ENCODE data around the gene FAM120C. TPM values are rescaled to one million over a fixed set of nuclear protein-coding genes. Genes with fewer than 3 reads are reported as not detected.
A peak's percentile ranks its signal among the peaks of the same experiment; 100 is the strongest.

FAM120C gene
- polyA plus RNA-seq (2011; rRNA removed): 4.2 and 4.7 TPM in 2 replicates
- 12.7 and 13.4 TPM in 2 replicates for polyA minus RNA-seq (2011; rRNA and poly(A)+ RNA removed)

GRCh38 chrX:54182864-54183613, at the start of gene FAM120C:
Gene FAM120C (minus strand): TSS chrX:54183254. CDS start chrX:54183198, 56 bp downstream.
- ChIA-PET CTCF (no interaction called here), POLR2A (interaction anchor here (0.5 to 0.9 kb wide), 3 partner anchors 9 to 257 kb away, joined by 3 to 6 read pairs (median 4); partner anchors contain the start of gene TSR2)
- no peak for TF ChIP-seq CTCF (IDR thresholded peaks at IDR 0.05; ENCODE audit: low read depth, low read length)
- DNase-seq (ENCODE audit: low read depth, low spot score): peak; percentile 23
- peak within 1 kb of the TSS; percentile 82 for H3K27ac ChIP-seq (ENCODE audit: low read depth, low read length)
- H3K9me3 ChIP-seq (ENCODE audit: control insufficient read depth, insufficient read depth, low read length): no peaks in the 10 kb centered on the region
- H3K4me3 ChIP-seq (ENCODE audit: low read depth, low read length): peak within 1 kb of the TSS; percentile 65
- no peaks in the 10 kb centered on the region for H3K27me3 ChIP-seq (ENCODE audit: control insufficient read depth, insufficient read depth, low read length)

GRCh38 chrX:54230435-54231148, 47.5 kb upstream of the FAM120C start:
- POLR2A ChIA-PET: interaction anchor here (1.2 kb wide), 1 partner anchor 186 kb away, joined by 4 read pairs; the partner anchor contains the start of gene PHF8
- no peak for DNase-seq (ENCODE audit: low read depth, low spot score)

GRCh38 chrX:54223581-54223980, 40.5 kb upstream of the FAM120C start:
- H3K9me3 ChIP-seq (ENCODE audit: control insufficient read depth, insufficient read depth, low read length): no peaks in the 10 kb centered on the region
- ChIA-PET POLR2A (no interaction called here), CTCF (no interaction called here)
- TF ChIP-seq CTCF (IDR thresholded peaks at IDR 0.05; ENCODE audit: low read depth, low read length): no peak
- DNase-seq (ENCODE audit: low read depth, low spot score): no peak
- no peaks in the 10 kb centered on the region for H3K27me3 ChIP-seq (ENCODE audit: control insufficient read depth, insufficient read depth, low read length)
- H3K4me3 ChIP-seq (ENCODE audit: low read depth, low read length): no peak overlapping the region
- no peak overlapping the region for H3K27ac ChIP-seq (ENCODE audit: low read depth, low read length)

More at GRCh38 chrX:54230435-54231148, 47.5 kb upstream of the FAM120C start:
- peak overlapping the region; percentile 57 for H3K27ac ChIP-seq (ENCODE audit: low read depth, low read length)
- TF ChIP-seq CTCF (IDR thresholded peaks at IDR 0.05; ENCODE audit: low read depth, low read length): no peak
- CTCF ChIA-PET: no interaction called here
- no peaks in the 10 kb centered on the region for H3K9me3 ChIP-seq (ENCODE audit: control insufficient read depth, insufficient read depth, low read length)
- H3K4me3 ChIP-seq (ENCODE audit: low read depth, low read length): no peak overlapping the region
- H3K27me3 ChIP-seq (ENCODE audit: control insufficient read depth, insufficient read depth, low read length): no peaks in the 10 kb centered on the region

- no peak for DNase-seq (ENCODE audit: low read depth, low spot score)
- no peak for TF ChIP-seq CTCF (IDR thresholded peaks at IDR 0.05; ENCODE audit: low read depth, low read length)
- Histone ChIP-seq H3K4me3 (ENCODE audit: low read depth, low read length) (no peak overlapping the region), H3K27ac (ENCODE audit: low read depth, low read length) (no peak overlapping the region), H3K27me3 (ENCODE audit: control insufficient read depth, insufficient read depth, low read length) (no peaks in the 10 kb centered on the region), H3K9me3 (ENCODE audit: control insufficient read depth, insufficient read depth, low read length) (no peaks in the 10 kb centered on the region; the same call in 1 of the 2 replicates)
- ChIA-PET CTCF (no interaction called here), POLR2A (no interaction called here)
These were observed 30.5 kb upstream of the FAM120C start for GRCh38 chrX:54213603-54214002.

- Histone ChIP-seq H3K27me3 (ENCODE audit: control insufficient read depth, insufficient read depth, low read length) (no peaks in the 10 kb centered on the region), H3K4me3 (ENCODE audit: low read depth, low read length) (no peak overlapping the region), H3K27ac (ENCODE audit: low read depth, low read length) (no peak overlapping the region), H3K9me3 (ENCODE audit: control insufficient read depth, insufficient read depth, low read length) (no peaks in the 10 kb centered on the region)
- POLR2A ChIA-PET: no interaction called here
- no peak for TF ChIP-seq CTCF (IDR thresholded peaks at IDR 0.05; ENCODE audit: low read depth, low read length)
- DNase-seq (ENCODE audit: low read depth, low spot score): no peak
- CTCF ChIA-PET: no interaction called here
These were observed 25.5 kb upstream of the FAM120C start for GRCh38 chrX:54208531-54208930.

Data from AG04450 (cell line).